Esophagus squamous epithelium (tissue), 4 donors: ENCODE measurements around the gene PTGS1.

Source experiments
- POLR2A ChIP-seq, 4 donors: fragments of 450-650 bp; IDR thresholded peaks; one replicate each; pipeline ENCODE4 v1.6.1; 2017; ENCODE audit warnings: antibody characterized with exemption in 4 of 4, mild to moderate bottlenecking in 4 of 4, moderate library complexity in 3 of 4
- TF ChIP-seq, protein P1 (sequence below), 6 experiments: fragments of 450-650 bp in 4 of 6; fragments of 200-600 bp in 2 of 6; sonication (generic) in 2 of 6; IDR thresholded peaks; one replicate each; pipeline ENCODE4 v1.5.1; 2016 to 2019; ENCODE audit warnings: antibody characterized with exemption in 6 of 6, mild to moderate bottlenecking in 4 of 6, moderate library complexity in 4 of 6

GRCh38 chr9:122348288-122348777, 22.5 kb upstream of the PTGS1 start:
- no peak for TF ChIP-seq POLR2A (IDR thresholded peaks at IDR 0.05)
- TF ChIP-seq, protein P1, sequence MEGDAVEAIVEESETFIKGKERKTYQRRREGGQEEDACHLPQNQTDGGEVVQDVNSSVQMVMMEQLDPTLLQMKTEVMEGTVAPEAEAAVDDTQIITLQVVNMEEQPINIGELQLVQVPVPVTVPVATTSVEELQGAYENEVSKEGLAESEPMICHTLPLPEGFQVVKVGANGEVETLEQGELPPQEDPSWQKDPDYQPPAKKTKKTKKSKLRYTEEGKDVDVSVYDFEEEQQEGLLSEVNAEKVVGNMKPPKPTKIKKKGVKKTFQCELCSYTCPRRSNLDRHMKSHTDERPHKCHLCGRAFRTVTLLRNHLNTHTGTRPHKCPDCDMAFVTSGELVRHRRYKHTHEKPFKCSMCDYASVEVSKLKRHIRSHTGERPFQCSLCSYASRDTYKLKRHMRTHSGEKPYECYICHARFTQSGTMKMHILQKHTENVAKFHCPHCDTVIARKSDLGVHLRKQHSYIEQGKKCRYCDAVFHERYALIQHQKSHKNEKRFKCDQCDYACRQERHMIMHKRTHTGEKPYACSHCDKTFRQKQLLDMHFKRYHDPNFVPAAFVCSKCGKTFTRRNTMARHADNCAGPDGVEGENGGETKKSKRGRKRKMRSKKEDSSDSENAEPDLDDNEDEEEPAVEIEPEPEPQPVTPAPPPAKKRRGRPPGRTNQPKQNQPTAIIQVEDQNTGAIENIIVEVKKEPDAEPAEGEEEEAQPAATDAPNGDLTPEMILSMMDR (IDR thresholded peaks at IDR 0.05), result no peak
